ENCODE results near the gene ZC3H12D. TPM values are rescaled to one million over a fixed set of nuclear protein-coding genes. Genes with fewer than 3 reads are reported as not detected.

ZC3H12D gene
- total and polyA plus RNA-seq, 2 experiments from 2014 or later = 0.07 TPM; not detected in 1

DNA sequence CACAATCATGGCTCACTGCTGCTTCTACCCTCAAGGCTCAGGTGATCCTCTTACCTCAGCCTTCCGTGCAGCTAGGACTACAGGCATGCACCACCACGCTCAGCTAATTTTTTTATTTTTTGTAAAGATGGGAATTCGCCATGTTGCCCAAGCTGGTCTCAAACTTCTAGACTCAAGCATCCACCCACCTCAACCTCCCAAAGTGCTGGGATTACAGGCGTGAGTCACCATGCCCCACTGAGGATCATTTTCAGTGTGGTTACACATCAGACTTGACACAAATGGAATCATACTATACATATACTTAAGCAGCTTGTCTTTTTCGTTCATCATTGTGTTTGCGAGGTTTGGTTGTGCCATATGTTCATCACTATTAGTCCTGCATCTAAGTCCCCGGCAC lies 26.6 kb downstream of the ZC3H12D start:
- Histone ChIP-seq H2AFZ (no peak overlapping the region), H3K4me2 (no peak overlapping the region), H3K27ac (ENCODE audit: low read depth) (no peak overlapping the region), H4K20me1 (replicated peaks; ENCODE audit: insufficient read depth) (no peaks in the 10 kb centered on the region), H3K36me3 (ENCODE audit: insufficient read depth) (no peaks in the 10 kb centered on the region), H3K27me3 (ENCODE audit: insufficient read depth) (peaks cover 9% of the 10 kb centered on the region; the same call in 1 of the 2 replicates), H3K79me2 (replicated peaks; ENCODE audit: insufficient read depth) (no peaks in the 10 kb centered on the region), H3K9me2 (ENCODE audit: insufficient read depth) (no peaks in the 10 kb centered on the region), H3K4me3 (no peak overlapping the region), H3K4me1 (ENCODE audit: insufficient read depth) (no peaks in the 10 kb centered on the region), H3F3A (replicated peaks; ENCODE audit: low read depth) (no peaks in the 10 kb centered on the region)
- DNase-seq (ENCODE audit: low spot score) (no peak), ATAC-seq (no peak)
- Mint-ChIP-seq H3K27ac (no peak overlapping the region), H3K4me1 (no peaks in the 10 kb centered on the region), H3K27me3 (ENCODE audit: insufficient read depth, low read depth, poor library complexity) (peaks cover 2% of the 10 kb centered on the region), H3K4me3 (no peak overlapping the region), H3K9me3 (no peaks in the 10 kb centered on the region), H3K36me3 (ENCODE audit: low read depth) (no peaks in the 10 kb centered on the region)
- TF ChIP-seq JUNB (IDR thresholded peaks at IDR 0.05; ENCODE audit: unreplicated experiment) = no peak
- TF ChIP-seq REST (IDR thresholded peaks at IDR 0.05; ENCODE audit: unreplicated experiment) = no peak
- no peak for TF ChIP-seq STAT1 (IDR thresholded peaks at IDR 0.05; ENCODE audit: unreplicated experiment)
- no peak for TF ChIP-seq CREB1 (CRISPR knock-in tag; IDR thresholded peaks at IDR 0.05; ENCODE audit: low read depth)
- no peak for TF ChIP-seq NANOG (IDR thresholded peaks at IDR 0.05; ENCODE audit: borderline replicate concordance)

DNA sequence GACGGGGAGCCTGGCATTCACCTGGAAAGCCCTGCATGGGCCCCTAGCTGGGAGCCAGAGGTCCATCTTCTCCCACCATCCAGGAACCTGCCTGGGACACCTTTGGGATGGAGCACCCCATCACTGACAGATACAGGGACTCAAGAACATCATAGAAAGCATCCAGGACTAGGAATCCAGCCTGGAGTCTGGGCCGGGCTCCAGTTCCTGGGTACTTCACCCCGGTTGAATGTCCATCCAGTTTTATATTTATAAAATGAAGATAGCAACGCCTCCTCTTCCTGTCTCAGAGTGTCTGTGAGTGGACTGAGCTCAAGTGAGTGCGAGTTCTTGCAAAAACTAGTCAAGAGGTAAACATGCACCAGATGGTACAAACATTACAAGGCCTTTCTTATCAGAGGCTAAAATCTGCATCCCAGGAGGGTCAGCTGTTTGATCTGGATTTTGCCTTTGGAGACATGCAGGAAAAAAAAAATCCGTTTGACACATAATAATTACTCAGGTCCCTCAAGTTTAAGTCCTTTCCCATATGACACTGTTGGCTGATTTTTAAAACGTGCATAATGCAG lies 27.4 kb downstream of the ZC3H12D start:
- ATAC-seq = no peak
- Histone ChIP-seq H3K27me3 (ENCODE audit: insufficient read depth) (peaks cover 15% of the 10 kb centered on the region), H2AFZ (peak overlapping the region; percentile 90; the same call in 1 of the 2 replicates), H3K4me2 (no peak overlapping the region), H3K36me3 (ENCODE audit: insufficient read depth) (no peaks in the 10 kb centered on the region), H3K27ac (ENCODE audit: low read depth) (no peak overlapping the region), H3K4me1 (ENCODE audit: insufficient read depth) (no peaks in the 10 kb centered on the region), H3F3A (replicated peaks; ENCODE audit: low read depth) (no peaks in the 10 kb centered on the region), H3K79me2 (replicated peaks; ENCODE audit: insufficient read depth) (no peaks in the 10 kb centered on the region), H3K4me3 (no peak overlapping the region), H3K9me2 (ENCODE audit: insufficient read depth) (no peaks in the 10 kb centered on the region), H4K20me1 (replicated peaks; ENCODE audit: insufficient read depth) (no peaks in the 10 kb centered on the region)
- Mint-ChIP-seq H3K4me3 (no peak overlapping the region), H3K9me3 (no peaks in the 10 kb centered on the region), H3K27me3 (ENCODE audit: insufficient read depth, low read depth, poor library complexity) (peaks cover 2% of the 10 kb centered on the region), H3K4me1 (no peaks in the 10 kb centered on the region), H3K36me3 (ENCODE audit: low read depth) (no peaks in the 10 kb centered on the region), H3K27ac (no peak overlapping the region)
- DNase-seq (ENCODE audit: low spot score) = no peak
- TF ChIP-seq ZNF331 (CRISPR knock-in tag; IDR thresholded peaks at IDR 0.05; ENCODE audit: low read depth) (no peak), STAT1 (IDR thresholded peaks at IDR 0.05; ENCODE audit: unreplicated experiment) (no peak), REST (IDR thresholded peaks at IDR 0.05; ENCODE audit: unreplicated experiment) (no peak), ETS1 (IDR thresholded peaks at IDR 0.05) (no peak), CREB1 (CRISPR knock-in tag; IDR thresholded peaks at IDR 0.05; ENCODE audit: low read depth) (no peak), JUNB (IDR thresholded peaks at IDR 0.05; ENCODE audit: unreplicated experiment) (no peak), NANOG (IDR thresholded peaks at IDR 0.05; ENCODE audit: borderline replicate concordance) (no peak)
